Chondrocyte (in vitro differentiated cells): ENCODE data around the gene ZNF491. TPM values are rescaled to one million over a fixed set of nuclear protein-coding genes. Genes with fewer than 3 reads are reported as not detected.
"Not testable (repeated sequence)": the region's sequence is repeated elsewhere in the genome, so short reads cannot be mapped to it uniquely, and the experiment has no call there.

ENCODE experiments used
- DNase-seq: peaks from one replicate; pipeline ENCODE4 v3.0.0; 2021; ENCODE audit warnings: mixed read lengths, low spot score
- H3K27ac Mint-ChIP-seq: one replicate; pipeline ENCODE4 v1.8.0; 2021; ENCODE audit warnings: mild to moderate bottlenecking, moderate library complexity, mixed read lengths; ENCODE audit not compliant: unreplicated experiment
- H3K27me3 Mint-ChIP-seq: 2 replicates; pipeline ENCODE4 v1.8.0; 2021; ENCODE audit warnings: low read depth, mixed read lengths
- H3K36me3 Mint-ChIP-seq: 2 replicates; pipeline ENCODE4 v1.8.0; 2021; ENCODE audit warnings: low read depth, mixed read lengths
- H3K4me1 Mint-ChIP-seq: 2 replicates; pipeline ENCODE4 v1.8.0; 2021; ENCODE audit warnings: low read depth, mild to moderate bottlenecking, mixed read lengths
- H3K4me3 Mint-ChIP-seq: one replicate; pipeline ENCODE4 v1.8.0; 2021; ENCODE audit warnings: mild to moderate bottlenecking, moderate library complexity, mixed read lengths; ENCODE audit not compliant: unreplicated experiment
- H3K9me3 Mint-ChIP-seq: 2 replicates; pipeline ENCODE4 v1.8.0; 2021; ENCODE audit warnings: low read depth, mixed read lengths
- CTCF ChIP-seq: fragments of 200-600 bp; sonication (generic); IDR thresholded peaks from 2 replicates; pipeline ENCODE4 v1.5.0; 2021; ENCODE audit warnings: antibody characterized with exemption, mild to moderate bottlenecking, moderate library complexity
- total RNA-seq: library from RNA; stranded (reverse); gene quantifications from 3 replicates; pipeline ENCODE4 v1.2.1, GENCODE V29; 2021

ZNF491 gene
- total RNA-seq, 1 donor from 2014 or later, result 4.2 TPM

- Mint-ChIP-seq H3K27me3 (no peaks in the 10 kb centered on the region), H3K4me1 (no peaks in the 10 kb centered on the region), H3K4me3 (no peak overlapping the region), H3K27ac (no peak overlapping the region), H3K9me3 (peaks cover 49% of the 10 kb centered on the region), H3K36me3 (peaks cover 57% of the 10 kb centered on the region)
- DNase-seq, result no peak
- no peak for TF ChIP-seq CTCF
Measured at GRCh38 chr19:11833541-11833940, 35.2 kb downstream of the ZNF491 start.

GRCh38 chr19:11835626-11836066 lies 37.3 kb downstream of the ZNF491 start:
- H3K4me3 Mint-ChIP-seq, DNase-seq, H3K27me3 Mint-ChIP-seq, H3K4me1 Mint-ChIP-seq, H3K27ac Mint-ChIP-seq: not testable (repeated sequence)
- H3K9me3 Mint-ChIP-seq, result peaks cover 43% of the 10 kb centered on the region
- H3K36me3 Mint-ChIP-seq, result peaks cover 39% of the 10 kb centered on the region

GRCh38 chr19:11843722-11844121 lies 45.4 kb downstream of the ZNF491 start:
- Mint-ChIP-seq H3K36me3 (peaks cover 1% of the 10 kb centered on the region), H3K27me3 (no peaks in the 10 kb centered on the region), H3K4me1 (peaks cover 3% of the 10 kb centered on the region), H3K4me3 (no peak overlapping the region), H3K9me3 (peaks cover 7% of the 10 kb centered on the region), H3K27ac (no peak overlapping the region)
- no peak for DNase-seq
- TF ChIP-seq CTCF, result no peak

GRCh38 chr19:11847615-11848014 lies 49.3 kb downstream of the ZNF491 start:
- H3K27ac Mint-ChIP-seq, H3K4me3 Mint-ChIP-seq, H3K36me3 Mint-ChIP-seq, H3K9me3 Mint-ChIP-seq, DNase-seq, H3K27me3 Mint-ChIP-seq: not testable (repeated sequence)
- H3K4me1 Mint-ChIP-seq, result peaks cover 12% of the 10 kb centered on the region

- Mint-ChIP-seq H3K36me3 (peaks cover 3% of the 10 kb centered on the region), H3K27ac (no peak overlapping the region), H3K27me3 (no peaks in the 10 kb centered on the region), H3K9me3 (peaks cover 3% of the 10 kb centered on the region), H3K4me1 (peaks cover 12% of the 10 kb centered on the region), H3K4me3 (peak overlapping the region; percentile 77)
- DNase-seq, result no peak
- no peak for TF ChIP-seq CTCF
Measured at GRCh38 chr19:11848200-11848593, 49.9 kb downstream of the ZNF491 start.

GRCh38 chr19:11848594-11849469 lies 50.5 kb downstream of the ZNF491 start, which contains the start of gene ZNF439:
ZNF439 (plus strand) TSS chr19:11848726; CDS start chr19:11848868, 142 bp downstream.
- DNase-seq, result no peak
- Mint-ChIP-seq H3K27ac (peak within 1 kb of the TSS; percentile 85), H3K4me1 (peaks cover 12% of the 10 kb centered on the region), H3K27me3 (no peaks in the 10 kb centered on the region), H3K9me3 (no peaks in the 10 kb centered on the region), H3K36me3 (peaks cover 3% of the 10 kb centered on the region), H3K4me3 (peak within 1 kb of the TSS; percentile 77)
- TF ChIP-seq CTCF, result no peak

- not testable (repeated sequence) for DNase-seq, H3K27ac Mint-ChIP-seq, H3K4me3 Mint-ChIP-seq, H3K27me3 Mint-ChIP-seq, H3K9me3 Mint-ChIP-seq, H3K36me3 Mint-ChIP-seq
- peaks cover 12% of the 10 kb centered on the region for H3K4me1 Mint-ChIP-seq
Measured at GRCh38 chr19:11850289-11850688, 52.0 kb downstream of the ZNF491 start.
